HG02973 (cell line): ENCODE results near the gene PPP1R13L.
A peak's percentile ranks its signal among the peaks of the same experiment; 100 is the strongest.

Experiments used
- ATAC-seq: cut with Tn5 transposase; IDR thresholded peaks from one replicate; pipeline ENCODE4 v1.9.1; 2021; ENCODE audit warnings: moderate library complexity; ENCODE audit not compliant: unreplicated experiment

Gene PPP1R13L

GRCh38 chr19:45407091-45407375 is 2.2 kb upstream of the PPP1R13L start:
- no peak for ATAC-seq

GRCh38 chr19:45406226-45407090 is 1.6 kb upstream of the PPP1R13L start, which contains the start of gene POLR1G:
POLR1G (plus strand) TSS chr19:45406644; CDS start chr19:45406697, 53 bp downstream.
- peak; percentile 58 for ATAC-seq

- peak; percentile 36 for ATAC-seq
Measured at GRCh38 chr19:45405435-45406225, 761 bp upstream of the PPP1R13L start.

GRCh38 chr19:45403781-45404556 is 900 bp downstream of the PPP1R13L start:
- ATAC-seq = no peak

- no peak for ATAC-seq
Measured at GRCh38 chr19:45403272-45403671, 1.6 kb downstream of the PPP1R13L start.

- ATAC-seq = no peak
Measured at GRCh38 chr19:45402298-45403061, 2.4 kb downstream of the PPP1R13L start.

- no peak for ATAC-seq
Measured at GRCh38 chr19:45401815-45402214, 3.1 kb downstream of the PPP1R13L start.

GRCh38 chr19:45400192-45400591 is 4.7 kb downstream of the PPP1R13L start:
- ATAC-seq = no peak

GRCh38 chr19:45395821-45396617 is 8.8 kb downstream of the PPP1R13L start:
- no peak for ATAC-seq

- ATAC-seq = no peak
Measured at GRCh38 chr19:45391871-45392665, 12.8 kb downstream of the PPP1R13L start.

- ATAC-seq = no peak
Measured at GRCh38 chr19:45391346-45391745, 13.5 kb downstream of the PPP1R13L start.

GRCh38 chr19:45385392-45386221 is 19.3 kb downstream of the PPP1R13L start:
- no peak for ATAC-seq

GRCh38 chr19:45382426-45382825 is 22.4 kb downstream of the PPP1R13L start:
- no peak for ATAC-seq

- ATAC-seq = no peak
Measured at GRCh38 chr19:45380107-45380506, 24.8 kb downstream of the PPP1R13L start.

- ATAC-seq = no peak
Measured at GRCh38 chr19:45376045-45376724, 28.7 kb downstream of the PPP1R13L start.

GRCh38 chr19:45370410-45371204 is 34.3 kb downstream of the PPP1R13L start, which contains the start of gene ERCC2:
ERCC2 (minus strand) TSS chr19:45370573; CDS start chr19:45370540, 33 bp downstream.
- peak; percentile 96 for ATAC-seq
